Inferior parietal cortex (tissue), 1 donor: ENCODE measurements around the gene MEGF6.

ENCODE experiments used
- DNase-seq: peaks from one replicate; pipeline ENCODE4 v3.0.0-alpha.2; 2016; ENCODE audit errors: extremely low spot score

Gene MEGF6

GRCh38 chr1:3609769-3610526 lies 1.4 kb downstream of the MEGF6 start:
- DNase-seq = no peak

GRCh38 chr1:3609016-3609768 lies 2.1 kb downstream of the MEGF6 start:
- no peak for DNase-seq

- DNase-seq = no peak
Measured at GRCh38 chr1:3608154-3608553, 3.2 kb downstream of the MEGF6 start.

GRCh38 chr1:3607703-3608065 lies 3.6 kb downstream of the MEGF6 start:
- no peak for DNase-seq

GRCh38 chr1:3606779-3607702 lies 4.3 kb downstream of the MEGF6 start:
- no peak for DNase-seq

GRCh38 chr1:3604997-3605823 lies 6.1 kb downstream of the MEGF6 start:
- no peak for DNase-seq

- DNase-seq = no peak
Measured at GRCh38 chr1:3604468-3604974, 6.8 kb downstream of the MEGF6 start.

GRCh38 chr1:3603571-3604467 lies 7.5 kb downstream of the MEGF6 start:
- no peak for DNase-seq

GRCh38 chr1:3603156-3603555 lies 8.2 kb downstream of the MEGF6 start:
- no peak for DNase-seq

GRCh38 chr1:3602375-3602774 lies 8.9 kb downstream of the MEGF6 start:
- no peak for DNase-seq

- no peak for DNase-seq
Measured at GRCh38 chr1:3601743-3602142, 9.6 kb downstream of the MEGF6 start.

- no peak for DNase-seq
Measured at GRCh38 chr1:3600354-3600753, 11.0 kb downstream of the MEGF6 start.

GRCh38 chr1:3599816-3600215 lies 11.5 kb downstream of the MEGF6 start:
- DNase-seq = no peak

- DNase-seq = no peak
Measured at GRCh38 chr1:3599286-3599811, 12.0 kb downstream of the MEGF6 start.

- no peak for DNase-seq
Measured at GRCh38 chr1:3598522-3599285, 12.6 kb downstream of the MEGF6 start.

GRCh38 chr1:3598051-3598491 lies 13.2 kb downstream of the MEGF6 start:
- no peak for DNase-seq

GRCh38 chr1:3597599-3597964 lies 13.7 kb downstream of the MEGF6 start:
- DNase-seq = no peak

- no peak for DNase-seq
Measured at GRCh38 chr1:3596663-3597598, 14.4 kb downstream of the MEGF6 start.
